Adrenal gland (tissue), 12 donors: ENCODE measurements around the gene CNTN3. TPM values are rescaled to one million over a fixed set of nuclear protein-coding genes. Genes with fewer than 3 reads are reported as not detected.

Experiments used
- DNase-seq, 7 donors: peaks; one replicate each; pipeline ENCODE4 v3.0.0-alpha.2; 2019 to 2020
- H3K27ac ChIP-seq, 5 donors: fragments of 200-600 bp; sonication (generic) in 4 of 5; 1 replicate in 3 of 5; 2 replicates in 2 of 5; pipeline versions ENCODE4 v1.5.1 to v1.8.0; 2016 to 2020; ENCODE audit warnings: mild to moderate bottlenecking in 1 of 5
- H3K27me3 ChIP-seq: fragments of 200-600 bp; 2 replicates; pipeline ENCODE4 v1.8.0; 2021
- H3K36me3 ChIP-seq, 2 donors: fragments of 200-600 bp; replicated peaks in 1 of 2; 1 replicate in 1 of 2; 2 replicates in 1 of 2; pipeline versions ENCODE4 v1.5.1 to v1.8.0; 2018 to 2022
- H3K4me1 ChIP-seq, 2 donors: fragments of 200-600 bp; replicated peaks in 1 of 2; 1 replicate in 1 of 2; 2 replicates in 1 of 2; pipeline versions ENCODE4 v1.5.1 to v1.8.0; 2018 to 2021
- H3K4me3 ChIP-seq, 4 donors: fragments of 200-600 bp; sonication (generic) in 3 of 4; one replicate each; pipeline ENCODE4 v1.5.1; 2016 to 2018
- H3K9me3 ChIP-seq, 3 donors: fragments of 200-600 bp; sonication (generic) in 1 of 3; replicated peaks in 1 of 3; 1 replicate in 2 of 3; 2 replicates in 1 of 3; pipeline versions ENCODE4 v1.5.1 to v1.8.0; 2016 to 2021
- POLR2A ChIP-seq, 2 donors: fragments of 450-650 bp; IDR thresholded peaks; one replicate each; pipeline ENCODE4 v1.6.1; 2017; ENCODE audit warnings: antibody characterized with exemption in 2 of 2, mild to moderate bottlenecking in 2 of 2, moderate library complexity in 1 of 2
- WGBS, 4 donors: extraction: QIAGEN DNeasy Blood & Tissue Kit in 2 of 4; methylation state at CpG; one replicate each; pipeline versions ENCODE4 v1.1.5 to v1.1.7; 2013 to 2017; 5-methylcytosine and 5-hydroxymethylcytosine counted together
- intact Hi-C, 2 donors: fragments of 100-400 bp; cut with DNase I; formaldehyde crosslinking; loops; one replicate each; pipeline versions ENCODE4 v1.14.1 to v1.15.0; 2022 to 2023
- polyA plus RNA-seq, 3 donors: library from polyadenylated mRNA; stranded (reverse); fragments of 200-250 nt in 2 of 3; fragments of 350-450 nt in 1 of 3; fragmentation: Illumina TruSeq in 1 of 3; extraction: RNeasy Lipid Tissue Mini Kit (QIAGEN cat#74804) in 1 of 3; gene quantifications; one replicate each; pipeline ENCODE4 v1.2.3, GENCODE V29; 2013 to 2014
- total RNA-seq, 9 donors: library from RNA; depleted of rRNA in 4 of 9; stranded (reverse); fragments of >200 nt in 4 of 9; fragments of 120-200 nt in 1 of 9; fragmentation: NEBNext Ultra II Directional in 1 of 9; extraction: Animal tissue kit (Norgen Biotek cat#: 25700) in 1 of 9; gene quantifications; one replicate each; pipeline versions ENCODE4 v1.1.0 to v1.2.4, GENCODE V29; 2013 to 2023
- TF ChIP-seq, protein P1 (sequence below), 6 experiments: fragments of 450-650 bp in 4 of 6; fragments of 200-600 bp in 2 of 6; sonication (generic) in 1 of 6; IDR thresholded peaks; 1 replicate in 5 of 6; 2 replicates in 1 of 6; pipeline versions ENCODE4 v1.5.1 to v1.8.0; 2016 to 2021; ENCODE audit warnings: antibody characterized with exemption in 6 of 6, mild to moderate bottlenecking in 2 of 6, moderate library complexity in 1 of 6
- donor health status: healthy with polysubstance abuse.
- donor health status: Bipolar disorder and iron deficiency.
- donor health status: DM: yes; HTN: yes; CAD: no.
- donor health status: DM: no; HTN: no; CAD: no.
- donor health status: DM: no; HTN: no; CAD: no.
- donor health status: DM: yes; HTN: yes; CAD: no.

CNTN3 gene
- total and polyA plus RNA-seq, 12 donors = 0.09 to 6.3 (median 1.5) TPM; not detected in 1

DNA sequence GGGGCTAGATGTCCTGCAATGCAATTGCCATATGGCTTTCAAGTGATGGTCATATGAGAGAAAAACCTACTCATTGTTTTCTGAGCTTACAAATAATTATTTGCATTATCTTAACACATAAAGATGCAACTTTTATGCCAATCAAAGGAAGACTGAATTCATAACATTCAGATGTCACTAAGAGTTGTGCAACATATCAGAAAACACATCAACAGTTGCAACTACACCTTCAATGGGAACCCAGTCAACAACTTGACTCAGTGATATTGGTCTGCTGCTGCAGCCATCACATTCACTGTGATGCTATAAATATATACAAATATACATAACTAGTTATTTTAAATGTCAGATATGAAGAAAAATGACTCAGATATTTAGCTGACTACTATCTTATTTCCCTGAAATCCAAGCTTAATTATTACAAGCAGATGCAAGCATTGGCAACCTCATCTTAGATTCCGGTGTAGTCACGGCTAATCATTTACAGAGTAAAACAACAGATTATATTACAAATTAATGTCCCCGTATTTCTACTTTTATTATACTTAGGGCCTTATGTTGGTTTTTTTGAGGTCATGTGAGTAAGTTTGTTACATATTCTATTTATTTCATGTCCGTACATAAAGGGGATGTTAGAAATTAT, 23.7 kb downstream of the CNTN3 start:
- WGBS, 4 donors = 87 to 91% (median 88%) methylated on average over 4 of the region's 4 CpGs

DNA sequence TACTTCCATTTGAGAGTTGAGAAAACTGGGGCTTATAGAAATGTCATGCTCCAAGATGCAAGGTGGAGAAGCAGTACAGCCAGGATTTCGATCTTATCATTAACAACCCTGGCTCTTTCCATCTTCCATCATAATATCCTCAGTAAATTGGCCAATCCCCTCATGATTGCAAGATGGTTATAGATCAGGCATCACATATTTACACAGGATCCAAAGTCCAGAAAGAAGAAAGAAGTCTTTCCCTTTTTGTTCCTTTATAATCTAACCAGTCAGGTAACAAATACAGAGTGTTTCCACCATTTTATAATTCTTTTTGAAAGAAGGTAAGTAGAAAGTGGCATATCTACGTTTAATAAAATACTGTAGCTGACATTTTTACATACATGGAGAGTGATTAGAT, 29.7 kb downstream of the CNTN3 start:
- no peak for DNase-seq
- H3K36me3 ChIP-seq = no peaks in the 10 kb centered on the region
- H3K4me1 ChIP-seq = no peaks in the 10 kb centered on the region
- no peaks in the 10 kb centered on the region for H3K9me3 ChIP-seq
- TF ChIP-seq POLR2A (IDR thresholded peaks at IDR 0.05) = no peak
- TF ChIP-seq, protein P1, sequence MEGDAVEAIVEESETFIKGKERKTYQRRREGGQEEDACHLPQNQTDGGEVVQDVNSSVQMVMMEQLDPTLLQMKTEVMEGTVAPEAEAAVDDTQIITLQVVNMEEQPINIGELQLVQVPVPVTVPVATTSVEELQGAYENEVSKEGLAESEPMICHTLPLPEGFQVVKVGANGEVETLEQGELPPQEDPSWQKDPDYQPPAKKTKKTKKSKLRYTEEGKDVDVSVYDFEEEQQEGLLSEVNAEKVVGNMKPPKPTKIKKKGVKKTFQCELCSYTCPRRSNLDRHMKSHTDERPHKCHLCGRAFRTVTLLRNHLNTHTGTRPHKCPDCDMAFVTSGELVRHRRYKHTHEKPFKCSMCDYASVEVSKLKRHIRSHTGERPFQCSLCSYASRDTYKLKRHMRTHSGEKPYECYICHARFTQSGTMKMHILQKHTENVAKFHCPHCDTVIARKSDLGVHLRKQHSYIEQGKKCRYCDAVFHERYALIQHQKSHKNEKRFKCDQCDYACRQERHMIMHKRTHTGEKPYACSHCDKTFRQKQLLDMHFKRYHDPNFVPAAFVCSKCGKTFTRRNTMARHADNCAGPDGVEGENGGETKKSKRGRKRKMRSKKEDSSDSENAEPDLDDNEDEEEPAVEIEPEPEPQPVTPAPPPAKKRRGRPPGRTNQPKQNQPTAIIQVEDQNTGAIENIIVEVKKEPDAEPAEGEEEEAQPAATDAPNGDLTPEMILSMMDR (IDR thresholded peaks at IDR 0.05) = no peak
- no peak overlapping the region for H3K27ac ChIP-seq
- H3K4me3 ChIP-seq = no peak overlapping the region
- H3K27me3 ChIP-seq = no peaks in the 10 kb centered on the region
- 70 to 74% (median 73%) methylated on average over 2 of the region's 2 CpGs for WGBS, 4 donors
- intact Hi-C loops = no loop called here

More for the DNA sequence above, 23.7 kb downstream of the CNTN3 start:
- H3K4me3 ChIP-seq = no peak overlapping the region
- no peak overlapping the region for H3K27ac ChIP-seq
- H3K4me1 ChIP-seq = no peaks in the 10 kb centered on the region
- H3K36me3 ChIP-seq = no peaks in the 10 kb centered on the region
- no peak for DNase-seq
- intact Hi-C loops = no loop called here
- no peak for TF ChIP-seq POLR2A (IDR thresholded peaks at IDR 0.05)
- TF ChIP-seq, protein P1 (IDR thresholded peaks at IDR 0.05) = no peak
- no peaks in the 10 kb centered on the region for H3K27me3 ChIP-seq
- no peaks in the 10 kb centered on the region for H3K9me3 ChIP-seq

DNA sequence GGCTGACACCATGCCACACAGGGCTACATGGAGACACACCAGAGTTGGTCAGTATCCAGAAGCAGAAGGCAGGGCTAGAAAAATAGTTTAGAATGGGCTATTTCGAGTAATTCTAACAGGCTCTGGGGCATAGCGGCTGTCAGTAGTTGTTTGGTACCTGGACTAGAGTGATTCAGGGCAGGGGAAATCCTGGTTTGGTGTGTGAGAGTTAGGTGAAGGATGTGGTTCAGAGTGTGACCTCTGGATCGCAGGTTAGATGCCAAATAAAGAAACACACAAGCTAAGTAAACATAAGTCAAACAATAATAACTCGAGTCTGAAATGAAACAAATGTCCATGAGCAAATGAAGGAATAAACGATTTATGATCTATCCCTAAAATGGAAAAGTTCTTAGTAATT, 31.5 kb downstream of the CNTN3 start:
- no peak overlapping the region for H3K27ac ChIP-seq
- no peak for TF ChIP-seq POLR2A (IDR thresholded peaks at IDR 0.05)
- TF ChIP-seq, protein P1 (IDR thresholded peaks at IDR 0.05) = no peak
- intact Hi-C loops = no loop called here
- H3K36me3 ChIP-seq = no peaks in the 10 kb centered on the region
- no peaks in the 10 kb centered on the region for H3K4me1 ChIP-seq
- H3K27me3 ChIP-seq = no peaks in the 10 kb centered on the region
- no peak overlapping the region for H3K4me3 ChIP-seq
- 64 to 79% (median 72%) methylated on average over 5 of the region's 5 CpGs for WGBS, 4 donors
- DNase-seq = no peak
- H3K9me3 ChIP-seq = no peaks in the 10 kb centered on the region

DNA sequence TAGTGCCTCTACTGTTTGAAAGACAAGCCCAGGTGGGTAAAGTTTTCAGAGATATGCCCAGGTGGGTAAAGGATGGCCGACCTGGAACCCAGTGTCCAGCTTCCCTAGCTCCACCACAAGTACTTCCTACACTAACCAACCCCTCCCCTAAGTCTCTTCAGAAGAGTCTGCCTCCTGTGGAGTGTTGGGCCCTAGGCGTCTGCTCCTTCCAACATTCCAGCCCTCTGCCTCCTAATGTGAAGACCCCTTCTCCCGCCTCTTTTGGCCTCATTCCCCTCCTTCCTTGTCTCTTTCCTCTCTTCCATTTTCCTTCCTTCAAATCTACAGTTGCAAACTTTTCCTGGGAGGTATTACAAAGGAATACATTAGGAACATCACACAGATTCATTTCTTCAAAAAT, 38.6 kb downstream of the CNTN3 start:
- Histone ChIP-seq H3K9me3 (no peaks in the 10 kb centered on the region), H3K27me3 (no peaks in the 10 kb centered on the region), H3K4me1 (no peaks in the 10 kb centered on the region), H3K36me3 (no peaks in the 10 kb centered on the region), H3K4me3 (no peak overlapping the region), H3K27ac (no peak overlapping the region)
- no peak for DNase-seq
- TF ChIP-seq, protein P1 (IDR thresholded peaks at IDR 0.05) = no peak
- TF ChIP-seq POLR2A (IDR thresholded peaks at IDR 0.05) = no peak
- intact Hi-C loops = no loop called here
- WGBS, 4 donors = 57 to 59% (median 58%) methylated on average over 3 of the region's 3 CpGs
